Occipital lobe (tissue), 2 donors: ENCODE data around the gene RPL36. TPM values are rescaled to one million over a fixed set of nuclear protein-coding genes. Genes with fewer than 3 reads are reported as not detected.
"Not testable (repeated sequence)": the region's sequence is repeated elsewhere in the genome, so short reads cannot be mapped to it uniquely, and the experiment has no call there.

Experiments
- DNase-seq: peaks from one replicate; lab custom pipeline; 2025; lab: John Stamatoyannopoulos, UW
- total RNA-seq: library from RNA; depleted of rRNA; stranded (reverse); fragments of >200 nt; gene quantifications from one replicate; pipeline ENCODE4 v1.2.3, GENCODE V29; 2014

The RPL36 gene
- total RNA-seq, 1 donor from 2014 or later, result 299 TPM

DNA sequence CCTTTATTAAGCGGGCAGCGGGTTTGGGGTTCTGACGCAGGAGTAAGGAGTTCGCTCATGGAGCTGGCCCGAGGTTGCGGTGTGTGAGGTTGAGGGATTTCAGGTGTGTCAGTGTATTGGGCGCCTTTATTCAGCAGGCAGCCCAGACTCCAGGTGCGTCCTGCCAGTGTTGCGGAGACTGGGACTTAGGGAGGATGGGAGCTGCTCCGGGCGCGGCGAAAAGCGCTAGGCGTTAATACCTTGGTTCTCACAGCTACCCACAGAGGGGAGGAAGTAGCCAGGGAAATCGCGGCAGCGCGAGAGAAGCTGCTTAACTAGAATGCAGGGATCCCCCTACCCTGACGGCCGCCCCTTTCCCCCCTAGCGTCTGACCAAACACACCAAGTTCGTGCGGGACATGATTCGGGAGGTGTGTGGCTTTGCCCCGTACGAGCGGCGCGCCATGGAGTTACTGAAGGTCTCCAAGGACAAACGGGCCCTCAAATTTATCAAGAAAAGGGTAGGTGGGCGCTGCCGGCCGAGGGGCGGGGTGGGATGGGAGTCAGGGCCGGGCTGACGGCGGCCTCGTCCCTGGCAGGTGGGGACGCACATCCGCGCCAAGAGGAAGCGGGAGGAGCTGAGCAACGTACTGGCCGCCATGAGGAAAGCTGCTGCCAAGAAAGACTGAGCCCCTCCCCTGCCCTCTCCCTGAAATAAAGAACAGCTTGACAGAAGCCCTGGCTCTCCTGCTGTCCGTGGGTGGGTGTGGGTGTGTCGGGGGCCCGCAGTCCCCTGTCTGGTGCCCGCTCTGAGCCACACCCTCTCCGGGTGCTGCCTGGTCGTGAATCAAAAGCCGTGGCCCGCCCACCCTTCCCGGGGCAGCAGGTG is 1.1 kb downstream of the RPL36 start:
- no peak for DNase-seq

- DNase-seq, result no peak
Measured at GRCh38 chr19:5691822-5692722, 2.0 kb downstream of the RPL36 start.

DNA sequence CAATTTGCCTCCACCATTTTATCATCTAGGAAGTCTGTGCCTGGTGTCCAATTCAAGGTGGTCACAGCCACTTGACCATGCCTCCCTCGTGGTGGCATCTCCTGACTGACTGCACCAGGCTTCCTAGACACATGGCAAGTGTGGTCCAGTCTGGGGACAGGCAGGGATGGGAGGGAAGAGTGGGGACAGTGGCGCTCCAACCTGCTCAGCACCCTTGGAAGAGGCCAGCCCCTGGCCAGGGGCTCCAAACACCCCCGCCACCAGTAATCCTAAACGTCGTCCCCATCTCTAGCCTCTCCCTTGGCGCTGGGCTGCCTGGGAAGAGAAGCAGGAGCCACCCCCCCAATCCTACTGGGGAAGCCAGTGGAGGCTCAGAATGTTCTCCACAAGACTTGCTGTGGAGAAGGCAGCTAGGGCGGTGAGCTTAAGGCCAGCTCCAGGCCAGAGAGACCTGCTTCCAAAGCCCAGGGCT is 2.7 kb downstream of the RPL36 start:
- DNase-seq, result no peak

- no peak for DNase-seq
Measured at GRCh38 chr19:5693195-5694166, 3.4 kb downstream of the RPL36 start.

DNA sequence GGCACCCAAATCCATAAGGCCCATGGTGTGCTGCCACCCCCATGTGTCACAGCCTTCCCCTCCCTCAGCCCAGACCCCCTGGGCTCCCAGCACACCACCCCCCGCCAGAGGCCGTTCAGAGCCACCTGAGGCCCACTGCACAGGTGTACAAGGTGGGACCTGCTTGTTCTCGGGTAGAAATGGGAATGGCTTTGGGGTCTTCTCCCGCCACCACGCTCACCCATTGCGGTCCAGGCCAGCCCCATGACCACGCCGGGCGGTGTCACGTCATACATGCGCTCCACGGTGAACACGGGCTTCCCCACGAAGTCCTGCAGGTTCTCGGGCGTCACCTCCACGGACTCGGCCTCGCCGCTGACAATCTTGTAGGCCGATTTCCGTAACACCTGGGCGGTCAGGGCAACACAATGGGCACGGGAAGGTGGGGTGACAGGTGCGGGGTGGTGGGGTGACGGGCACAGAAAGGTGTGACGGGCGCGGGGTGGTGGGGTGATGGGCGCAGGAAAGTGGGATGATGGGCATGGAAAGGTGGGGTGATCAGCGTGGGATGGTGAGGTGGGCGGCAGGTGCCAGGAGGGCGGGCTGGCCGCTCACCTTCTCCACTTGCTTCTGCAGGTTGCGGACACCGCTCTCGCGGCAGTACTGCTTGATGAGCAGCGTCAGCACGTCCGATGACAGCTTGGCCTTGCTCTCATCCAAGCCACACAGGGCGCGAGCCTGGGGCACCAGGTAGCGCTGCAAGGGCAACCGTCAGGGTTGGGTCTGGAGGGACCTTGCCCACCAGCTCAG is 4.3 kb downstream of the RPL36 start:
- no peak for DNase-seq

DNA sequence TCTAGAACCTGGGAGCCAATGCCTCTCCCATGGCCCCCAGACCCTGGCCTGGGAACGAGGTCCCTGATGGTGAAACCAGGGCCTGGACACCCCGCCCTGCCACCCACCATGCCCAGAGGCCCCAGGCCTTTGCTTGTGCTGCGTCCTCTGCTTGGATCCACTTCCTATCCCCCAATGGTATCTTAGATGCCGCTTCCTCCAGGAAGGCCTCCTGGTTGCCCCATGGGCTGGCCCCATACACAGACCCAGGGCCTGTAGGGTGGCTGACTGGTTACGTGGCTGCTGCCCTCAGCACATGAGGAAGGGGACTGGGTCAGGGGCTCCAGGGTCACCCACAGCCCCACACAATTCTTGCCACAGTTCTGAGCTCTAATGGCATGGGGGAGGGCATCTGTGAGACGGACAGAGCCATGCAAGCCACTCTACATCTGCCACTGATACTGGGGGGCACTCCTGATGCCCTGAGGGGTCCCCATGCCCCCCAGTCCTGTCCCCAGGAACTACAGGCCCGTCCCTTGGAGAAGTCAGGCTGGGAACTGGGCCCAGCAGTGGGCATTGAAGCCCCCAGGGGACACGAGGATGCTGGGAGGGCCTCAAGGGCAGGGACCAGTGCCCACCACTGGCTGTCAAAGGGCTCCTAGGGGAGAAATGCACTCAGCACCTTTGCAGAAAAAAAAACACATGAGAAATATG is 5.0 kb downstream of the RPL36 start:
- no peak for DNase-seq

DNA sequence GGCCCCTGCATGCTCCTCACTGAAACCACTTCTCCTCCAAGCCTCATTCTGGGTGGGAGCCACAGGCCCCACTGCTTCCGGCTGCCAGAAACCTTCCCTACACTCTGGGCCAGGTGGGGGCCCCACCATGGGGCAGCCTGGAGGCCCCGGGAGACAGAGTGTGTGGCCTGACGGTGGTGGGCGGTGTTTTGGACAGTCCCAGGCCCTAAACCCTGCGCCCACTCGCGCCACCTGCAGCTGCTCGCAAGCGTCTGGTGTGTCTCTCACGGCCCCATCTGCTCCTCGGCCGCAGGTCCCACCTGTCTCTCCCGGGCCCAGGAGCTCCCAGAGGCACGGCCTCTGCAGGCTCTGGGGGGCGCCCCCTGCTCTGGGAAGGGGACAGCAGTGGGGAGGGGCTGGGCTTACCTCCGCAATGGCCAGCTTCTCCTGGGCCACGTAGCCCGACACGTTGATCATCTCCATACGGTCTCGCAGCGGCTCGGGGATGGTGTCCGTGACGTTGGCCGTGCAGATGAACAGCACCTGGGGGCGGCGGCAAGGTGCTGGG is 5.6 kb downstream of the RPL36 start:
- DNase-seq, result no peak

DNA sequence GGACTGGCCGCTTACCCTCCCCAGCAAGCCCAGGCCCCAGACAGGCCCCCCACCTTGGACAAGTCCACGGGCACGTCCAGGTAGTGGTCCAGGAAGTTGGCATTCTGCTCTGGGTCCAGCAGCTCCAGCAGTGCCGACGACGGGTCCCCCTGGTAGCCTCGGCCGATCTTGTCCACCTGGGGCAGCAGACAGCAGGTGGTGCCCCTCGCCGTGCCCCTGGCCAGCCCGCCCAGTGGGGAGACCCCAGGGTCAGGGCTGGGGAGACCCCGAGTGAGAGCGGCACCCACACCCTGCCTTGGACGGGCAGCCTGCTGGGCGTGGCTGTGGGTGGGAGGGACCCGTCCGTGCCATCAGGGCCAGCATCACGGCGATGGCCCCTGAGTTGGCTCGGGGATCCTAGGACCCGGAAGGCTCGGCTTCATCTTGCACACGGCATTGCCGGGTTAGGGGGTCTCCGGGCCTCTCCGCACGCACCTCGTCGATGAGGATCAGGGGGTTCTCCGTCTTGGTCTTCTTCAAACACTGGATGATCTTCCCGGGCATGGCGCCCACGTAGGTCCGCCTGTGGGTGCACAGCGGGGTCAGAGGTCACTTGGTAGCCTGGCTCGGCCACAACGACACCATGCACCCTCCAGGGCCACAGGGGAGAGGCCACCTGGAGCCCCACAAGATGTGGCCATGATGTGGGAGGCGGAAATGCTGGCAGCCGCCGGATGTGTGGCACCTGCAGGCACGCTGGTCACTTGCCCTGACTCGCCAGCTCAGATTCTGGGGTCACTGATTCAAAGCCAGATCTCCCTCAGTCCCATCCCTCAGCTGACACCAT is 6.3 kb downstream of the RPL36 start:
- DNase-seq, result no peak

GRCh38 chr19:5697022-5697889 is 7.2 kb downstream of the RPL36 start:
- no peak for DNase-seq

DNA sequence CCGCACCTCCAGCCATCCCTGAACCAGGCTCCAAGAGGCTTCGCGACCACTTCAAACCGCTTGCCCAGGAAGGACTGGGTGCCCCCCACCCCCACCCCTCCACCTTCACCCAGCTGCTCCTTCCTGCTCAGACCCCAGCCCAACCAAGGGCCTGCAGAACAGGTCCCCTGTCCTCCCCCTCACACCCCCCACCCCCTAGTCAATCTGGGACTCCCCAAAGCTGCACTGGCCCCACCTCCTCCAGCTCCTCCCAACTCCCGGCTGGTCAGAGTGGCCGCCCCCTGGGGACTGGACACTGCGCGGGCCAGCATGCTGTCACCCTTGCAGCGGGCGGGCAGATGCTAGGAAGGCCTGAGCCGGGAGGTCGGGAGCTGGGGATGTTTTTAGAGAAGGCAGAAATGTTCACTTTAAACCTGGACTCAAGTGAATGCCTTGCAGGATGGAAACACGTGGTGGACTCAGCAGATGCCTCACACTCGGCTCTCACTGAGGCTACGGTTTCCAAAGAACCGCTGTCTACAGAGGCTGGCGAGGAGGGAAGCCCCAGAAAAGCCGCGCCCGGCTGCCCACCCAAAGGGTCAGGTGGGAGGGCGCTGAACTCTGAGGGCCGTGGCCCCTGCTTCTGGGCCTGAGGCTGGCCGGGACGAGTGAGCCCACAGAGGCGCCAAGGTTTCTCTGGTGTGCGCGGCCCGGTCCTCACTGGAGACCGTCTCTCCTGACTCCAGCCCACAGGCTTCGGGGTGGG is 8.0 kb downstream of the RPL36 start:
- DNase-seq, result no peak

- no peak for DNase-seq
Measured at GRCh38 chr19:5698635-5699422, 8.7 kb downstream of the RPL36 start.

GRCh38 chr19:5700455-5701092 is 10.5 kb downstream of the RPL36 start:
- DNase-seq, result no peak

DNA sequence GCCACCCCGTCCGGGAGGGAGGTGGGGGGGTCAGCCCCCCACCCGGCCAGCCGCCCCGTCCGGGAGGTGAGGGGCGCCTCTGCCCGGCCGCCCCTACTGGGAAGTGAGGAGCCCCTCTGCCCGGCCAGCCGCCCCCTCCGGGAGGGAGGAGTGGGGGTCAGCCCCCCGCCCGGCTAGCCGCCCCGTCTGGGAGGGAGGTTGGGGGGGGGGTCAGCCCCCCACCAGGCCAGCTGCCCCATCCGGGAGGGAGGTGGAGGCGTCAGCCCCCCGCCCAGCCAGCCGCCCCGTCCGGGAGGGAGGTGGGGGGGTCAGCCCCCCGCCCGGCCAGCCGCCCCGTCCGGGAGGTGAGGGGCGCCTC is 11.9 kb downstream of the RPL36 start:
- not testable (repeated sequence) for DNase-seq

DNA sequence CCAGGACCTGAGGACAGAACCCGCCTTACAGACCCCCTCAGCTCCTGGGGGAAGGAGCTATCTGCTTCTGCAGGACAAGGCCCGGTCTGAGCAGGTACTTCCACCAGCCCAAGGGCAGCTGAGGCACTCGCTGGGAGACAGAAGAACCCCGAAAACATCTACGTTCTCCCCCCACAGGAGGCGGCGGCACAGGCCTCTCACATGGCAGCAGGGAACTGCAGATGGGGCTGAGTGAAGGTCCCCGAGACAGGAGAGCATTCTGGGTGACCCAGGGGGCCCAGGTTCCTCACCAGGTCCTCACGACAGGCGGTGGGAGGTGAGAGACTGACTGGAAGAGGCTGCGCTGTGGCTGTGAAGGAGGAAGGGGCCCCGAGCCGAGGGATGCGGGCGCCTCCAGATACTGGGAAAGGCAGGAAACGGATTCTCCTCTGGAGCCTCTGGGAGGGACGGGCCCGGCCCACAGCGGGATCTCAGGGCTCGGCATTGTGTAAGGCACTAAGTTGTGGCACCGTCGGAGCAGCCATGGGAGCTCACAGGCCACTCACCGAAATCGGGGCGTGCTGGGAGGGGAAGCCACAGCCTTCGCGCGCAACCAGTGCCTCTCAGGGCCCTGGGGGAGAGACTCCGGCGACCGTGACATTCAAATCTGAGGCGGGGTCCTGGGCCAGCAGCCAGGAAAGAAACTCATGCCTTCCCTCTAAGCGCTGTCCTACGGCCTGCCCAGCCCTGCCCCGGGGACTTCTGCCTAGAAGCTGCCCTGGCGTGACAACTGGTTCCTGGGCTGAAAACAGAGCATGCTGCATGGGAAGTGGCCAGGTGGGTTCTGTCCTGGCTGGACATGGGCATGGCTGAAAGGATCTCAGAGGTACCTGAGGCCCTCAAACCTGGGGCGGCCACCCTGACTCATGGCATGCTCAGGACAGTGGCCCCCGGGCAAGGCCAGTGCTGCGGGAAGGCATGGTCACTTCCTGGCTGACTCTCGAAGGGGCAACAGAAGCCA is 14.0 kb downstream of the RPL36 start:
- DNase-seq, result no peak
